Activated CD8-positive, alpha-beta memory T cell treated with anti-CD3 and anti-CD28 coated beads for 24 hours (primary cell): ENCODE data around the gene SERPINF2.
"Not testable (repeated sequence)": the region's sequence is repeated elsewhere in the genome, so short reads cannot be mapped to it uniquely, and the experiment has no call there.

Source experiments
- DNase-seq: peaks from one replicate; pipeline ENCODE4 v3.0.0-alpha.2; 2020

SERPINF2 gene

DNA sequence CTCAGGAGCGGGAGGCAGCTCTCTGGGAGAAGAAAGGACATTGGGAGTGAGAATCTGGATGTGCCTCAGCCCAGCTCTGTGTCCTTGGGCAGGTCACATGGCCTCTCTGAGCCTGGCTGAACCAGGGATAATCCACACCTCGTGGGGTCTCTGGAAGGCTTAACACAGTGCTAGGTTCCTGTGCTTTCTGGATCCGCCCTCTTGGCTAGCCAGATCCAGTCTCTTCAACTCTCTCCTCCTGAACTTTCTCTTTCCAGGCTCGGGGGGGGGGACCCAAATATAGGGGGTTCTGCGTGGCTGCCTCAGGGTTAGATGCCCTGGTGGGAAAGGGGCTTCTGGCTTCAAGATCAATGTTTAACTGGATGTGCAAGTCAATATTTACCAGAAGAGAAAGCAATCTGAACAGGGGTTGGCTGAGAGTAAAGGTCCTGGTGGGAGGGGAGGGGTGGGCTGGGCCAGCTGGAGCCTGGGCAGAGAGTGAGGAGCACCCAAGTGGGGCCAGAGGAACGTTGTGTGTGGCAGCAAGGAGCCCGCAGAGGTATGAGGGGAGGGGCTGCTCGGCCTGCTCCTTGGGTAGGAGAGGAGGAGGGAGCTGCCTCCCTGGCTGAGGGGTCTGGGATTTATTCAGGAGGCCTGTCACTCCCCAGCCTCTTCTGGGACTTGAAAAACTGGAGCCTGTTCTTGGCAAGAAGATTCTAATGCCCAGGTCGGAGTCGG, at the start of gene SERPINF2:
SERPINF2 (plus strand) TSS at position 501 of the 717 bp plus-strand sequence. CDS start 2,125 bp downstream, outside the sequence.
- DNase-seq = no peak

DNA sequence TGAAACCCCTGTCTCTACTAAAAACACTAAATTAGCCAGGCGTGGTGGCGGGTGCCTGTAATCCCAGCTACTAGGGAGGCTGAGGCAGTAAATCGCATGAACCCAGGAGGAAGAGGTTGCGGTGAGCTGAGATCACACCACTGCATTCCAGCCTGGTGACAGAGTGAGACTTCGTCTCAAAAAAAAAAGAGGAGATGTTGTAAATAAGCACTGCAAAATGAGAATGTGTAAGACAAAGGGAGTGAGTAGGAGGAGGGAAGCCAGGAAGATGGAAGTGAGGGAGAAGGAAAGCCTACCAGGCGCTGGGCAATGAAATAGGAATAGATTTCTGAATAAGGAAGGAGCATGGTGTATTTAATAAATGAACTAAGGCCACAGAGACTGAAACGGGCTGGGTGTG, 49.3 kb upstream of the SERPINF2 start:
- no peak for DNase-seq

DNA sequence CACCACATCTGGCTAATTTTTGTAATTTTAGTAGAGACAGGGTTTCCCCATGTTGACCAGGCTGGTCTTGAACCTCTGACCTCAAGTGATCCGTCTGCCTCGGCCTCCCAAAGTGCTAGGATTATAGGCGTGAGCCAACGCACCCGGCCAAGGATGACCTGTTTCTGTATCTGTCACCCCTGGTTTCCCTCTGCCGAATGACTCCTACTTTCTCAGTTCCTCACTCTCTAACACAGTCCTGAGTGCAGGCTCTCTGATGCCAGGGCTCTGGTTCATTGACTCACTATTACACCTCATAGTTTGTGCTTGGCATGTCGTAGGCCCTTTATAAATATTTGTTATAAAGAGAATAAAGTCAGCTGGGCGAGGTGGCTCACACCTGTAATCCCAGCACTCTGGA, 47.3 kb upstream of the SERPINF2 start:
- no peak for DNase-seq

- DNase-seq = no peak
Measured at GRCh38 chr17:1697681-1698080, 45.0 kb upstream of the SERPINF2 start.

DNA sequence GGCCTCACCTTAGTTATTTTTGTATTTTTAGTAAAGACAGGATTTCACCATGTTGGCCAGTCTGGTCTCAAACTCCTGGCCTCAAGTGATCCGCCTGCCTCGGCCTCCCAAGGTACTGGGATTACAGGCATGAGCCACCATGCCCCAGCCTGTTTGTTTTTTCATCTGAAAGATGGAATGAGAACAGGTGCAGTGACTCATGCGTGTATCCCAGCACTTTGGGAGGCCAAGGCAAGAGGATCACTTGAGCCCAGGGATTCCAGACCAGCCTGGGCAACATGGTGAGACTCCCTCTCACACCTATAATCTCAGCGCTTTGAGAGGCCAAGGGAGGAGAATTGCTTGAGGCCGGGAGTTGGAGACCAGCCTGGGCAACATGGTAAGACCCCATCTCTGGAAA, 42.8 kb upstream of the SERPINF2 start:
- not testable (repeated sequence) for DNase-seq

DNA sequence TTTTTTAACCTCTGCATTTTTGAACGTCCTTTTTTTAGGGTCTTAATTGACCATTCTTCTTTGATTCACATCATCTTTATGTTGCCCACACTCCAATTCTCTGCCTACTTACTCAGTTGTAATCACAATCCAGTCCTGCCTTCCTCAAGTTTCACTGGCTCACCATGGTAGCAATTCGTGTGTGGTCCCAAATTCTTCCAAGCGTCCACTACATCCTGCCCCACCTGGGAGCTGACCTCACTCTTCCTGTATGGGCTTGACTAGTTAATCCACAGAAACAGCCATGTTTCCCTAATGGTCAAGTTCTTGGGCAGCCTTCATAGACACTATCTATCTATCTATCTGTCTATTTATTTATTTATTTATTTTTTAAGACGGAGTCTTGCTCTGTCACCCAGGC, 39.6 kb upstream of the SERPINF2 start:
- DNase-seq = no peak

GRCh38 chr17:1705004-1705403, 37.7 kb upstream of the SERPINF2 start:
- no peak for DNase-seq

DNA sequence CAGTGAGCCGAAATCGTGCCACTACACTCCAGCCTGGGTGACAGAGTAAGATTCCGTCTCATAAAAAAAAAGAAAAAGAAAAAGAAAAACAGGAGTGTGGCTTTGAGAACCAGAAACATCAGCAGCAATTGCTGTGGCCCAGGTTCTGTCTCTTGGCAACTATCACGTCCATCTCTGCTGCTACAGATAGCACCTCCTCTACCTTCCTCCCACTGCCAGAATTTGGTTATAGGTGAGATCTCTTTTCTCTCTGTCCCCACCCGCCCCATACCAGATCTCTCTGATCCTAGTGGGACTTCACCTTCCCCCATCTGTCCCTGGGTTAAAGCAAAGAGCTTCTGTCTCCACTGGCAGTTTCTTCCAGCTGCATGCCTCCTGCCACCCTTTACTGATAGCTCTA, 35.6 kb upstream of the SERPINF2 start:
- no peak for DNase-seq

- DNase-seq = not testable (repeated sequence)
Measured at GRCh38 chr17:1708791-1709346, 33.8 kb upstream of the SERPINF2 start.

GRCh38 chr17:1709403-1709951, 33.2 kb upstream of the SERPINF2 start:
- no peak for DNase-seq

DNA sequence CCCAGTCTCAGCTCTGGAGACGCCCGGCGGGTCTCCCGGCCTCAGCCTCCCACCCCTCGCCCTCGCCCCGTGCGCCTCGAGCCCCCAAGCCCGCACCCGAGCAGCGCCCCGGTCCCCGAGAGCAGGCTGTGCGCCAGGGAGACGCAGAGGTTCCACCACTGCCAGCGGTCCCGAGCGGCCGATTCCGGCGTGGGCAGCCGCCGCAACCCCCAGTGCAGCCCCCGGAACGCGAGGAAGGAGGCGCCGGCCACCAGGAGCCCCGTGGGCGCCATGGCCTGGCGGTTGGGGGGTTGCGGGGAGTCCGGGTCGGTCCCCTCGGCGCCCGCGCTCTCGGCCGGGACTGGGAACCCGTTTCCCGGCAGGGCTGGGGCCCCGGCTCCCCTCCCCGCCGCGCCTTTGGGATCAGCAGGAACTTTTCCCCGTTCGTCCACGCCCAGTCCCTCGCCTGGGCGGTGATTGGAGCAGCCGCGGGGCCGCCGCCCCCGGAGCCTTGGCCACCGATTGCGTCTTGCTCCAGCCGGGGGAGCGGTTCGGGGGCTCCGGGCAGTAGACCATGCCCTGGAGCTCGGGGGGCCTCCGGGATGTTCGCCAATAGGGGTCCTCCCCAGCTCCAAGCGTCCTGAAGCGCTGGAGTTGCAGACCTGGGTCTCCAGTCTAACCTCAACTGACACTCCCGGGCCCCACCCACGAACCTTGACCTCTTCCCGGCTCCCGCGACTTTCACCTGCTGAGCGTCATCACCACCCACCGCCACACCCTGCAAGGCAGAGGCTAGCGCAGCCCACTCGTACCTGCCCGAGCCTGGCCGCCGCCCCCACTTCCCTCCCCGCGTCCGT, 32.5 kb upstream of the SERPINF2 start, which contains the start of gene TLCD2:
TLCD2 (minus strand) TSS at position 407 of the 836 bp plus-strand sequence; CDS start at position 272, 135 bp downstream.
- DNase-seq = peak; percentile 65

GRCh38 chr17:1710807-1711553, 31.7 kb upstream of the SERPINF2 start:
- DNase-seq = no peak

DNA sequence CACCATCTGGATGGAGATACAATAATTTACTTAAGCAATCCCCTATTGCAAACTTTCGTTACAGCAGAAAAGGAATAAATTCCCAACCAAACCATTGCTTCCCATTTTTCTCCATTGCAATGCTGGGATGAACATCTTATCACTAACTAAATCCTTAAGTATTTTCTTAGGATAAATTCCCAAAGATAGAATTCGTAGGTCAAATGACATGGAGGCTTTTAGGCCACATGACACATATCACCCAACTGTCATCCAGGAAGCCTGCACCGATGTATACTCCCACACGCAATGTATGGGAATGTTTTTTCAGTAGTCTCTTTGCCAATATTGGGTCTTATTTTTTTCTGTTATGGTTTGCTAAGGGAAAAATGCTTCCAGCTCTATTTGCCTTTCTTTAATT, 30.9 kb upstream of the SERPINF2 start:
- no peak for DNase-seq

GRCh38 chr17:1712271-1712670, 30.4 kb upstream of the SERPINF2 start:
- no peak for DNase-seq

DNA sequence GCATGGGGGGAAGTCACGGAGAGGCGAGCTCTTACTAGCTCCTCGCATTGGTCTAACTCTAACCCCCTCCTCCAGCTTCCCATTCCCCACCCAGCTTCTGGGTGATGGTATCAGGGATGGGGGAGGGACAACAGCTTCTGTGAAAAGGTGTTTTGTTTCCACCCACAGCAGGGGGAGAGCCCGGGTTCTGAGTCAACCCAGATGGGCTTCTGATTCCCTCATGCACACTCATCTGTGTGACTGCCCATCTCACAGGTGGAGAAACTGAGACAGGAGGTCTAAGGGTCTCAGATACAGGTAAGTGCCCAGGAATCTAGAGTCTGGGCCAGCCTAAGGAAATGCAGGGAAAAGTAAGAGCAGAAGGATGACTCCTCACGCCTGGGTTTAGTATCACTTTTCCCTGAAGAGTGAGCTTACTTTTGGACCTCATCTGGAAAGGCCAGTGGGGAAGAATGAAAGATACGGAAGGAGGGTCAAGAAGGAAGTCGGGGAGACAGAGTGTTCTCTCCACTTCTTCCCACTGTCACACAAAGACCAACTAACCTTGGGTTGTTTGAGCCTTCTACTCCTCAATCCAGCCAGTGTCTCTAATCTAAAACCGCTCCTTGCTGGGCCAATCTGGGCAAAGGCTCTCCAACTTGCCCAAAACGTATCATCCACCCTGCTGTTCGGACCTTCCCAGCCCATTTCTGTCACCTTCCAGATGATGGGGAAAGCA, 29.4 kb upstream of the SERPINF2 start:
- no peak for DNase-seq

DNA sequence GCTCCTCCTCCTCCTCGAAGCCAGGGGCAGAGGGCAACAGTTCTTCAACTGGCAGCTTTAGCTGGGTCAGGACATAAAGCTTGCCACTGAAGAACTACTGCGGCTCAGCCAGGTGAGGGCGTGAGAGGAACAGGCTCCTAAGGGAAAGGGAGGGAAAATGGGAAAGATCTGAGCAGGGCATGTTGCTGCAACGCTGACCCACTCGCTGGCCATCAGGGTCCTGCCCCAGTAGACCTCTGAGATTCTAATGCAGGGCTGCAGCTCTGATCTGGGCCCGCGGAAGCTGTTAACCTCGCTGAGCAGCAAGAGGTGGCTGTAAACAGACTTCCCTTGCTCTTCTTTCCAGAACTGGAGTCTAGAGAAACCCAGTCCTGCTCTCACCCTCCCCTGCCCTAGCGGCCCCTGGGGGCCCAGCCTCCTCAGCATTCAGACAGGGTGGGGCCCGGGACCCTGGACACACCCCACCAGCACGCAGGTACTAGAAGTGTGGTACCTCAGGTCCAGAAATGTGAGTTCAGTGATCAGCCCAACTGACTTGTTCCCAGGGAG, 28.7 kb upstream of the SERPINF2 start:
- peak; percentile 57 for DNase-seq

- DNase-seq = peak; percentile 60
Measured at GRCh38 chr17:1714427-1714979, 28.2 kb upstream of the SERPINF2 start.

- peak; percentile 72 for DNase-seq
Measured at GRCh38 chr17:1714980-1715802, 27.5 kb upstream of the SERPINF2 start.

- DNase-seq = no peak
Measured at GRCh38 chr17:1715803-1716075, 26.9 kb upstream of the SERPINF2 start.

DNA sequence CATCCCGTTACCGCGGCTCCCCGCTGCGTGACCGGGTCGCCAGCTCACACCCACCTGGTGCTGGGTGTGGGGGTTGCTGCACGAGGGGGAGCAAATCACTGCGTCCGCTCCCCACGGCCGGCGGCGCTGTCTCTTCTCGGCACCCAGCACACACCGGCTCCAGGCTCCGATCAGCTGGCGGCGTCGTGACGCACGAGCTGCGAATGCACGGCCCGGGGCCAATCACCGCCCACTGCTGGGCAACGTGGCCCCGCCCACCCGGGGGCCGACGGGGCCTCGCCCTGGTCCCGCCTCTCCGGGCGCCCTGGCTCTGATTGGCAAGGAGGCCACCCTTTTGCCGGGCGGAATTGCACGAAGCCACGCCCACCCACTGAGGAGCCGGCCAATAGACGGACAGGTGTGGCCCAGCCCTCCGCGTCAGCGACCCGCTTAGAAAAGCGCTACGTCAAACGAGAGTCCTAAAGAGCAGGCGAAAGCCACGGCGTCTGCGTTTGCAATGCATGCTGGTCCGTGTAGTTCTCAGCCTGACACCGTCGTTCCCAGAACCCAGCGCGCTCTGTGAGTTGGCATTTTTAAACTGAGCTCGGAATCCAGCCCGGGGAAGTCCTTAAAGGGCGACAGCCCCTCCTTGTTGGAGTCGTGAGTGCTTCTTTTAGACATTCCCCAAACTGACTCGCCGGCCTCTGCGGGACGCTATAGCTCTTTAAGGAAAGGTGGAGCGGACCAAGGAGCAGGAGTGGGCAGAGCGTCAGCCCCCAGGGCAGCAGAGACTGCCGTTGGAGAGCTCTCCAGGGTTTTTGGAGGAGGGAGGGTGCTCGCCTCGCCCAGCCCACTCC, 26.4 kb upstream of the SERPINF2 start:
- peak; percentile 99 for DNase-seq
